Left kidney (tissue), 1 donor: ENCODE results near the gene SMCO3. TPM values are rescaled to one million over a fixed set of nuclear protein-coding genes. Genes with fewer than 3 reads are reported as not detected.

Experiments used
- polyA plus RNA-seq: library from polyadenylated mRNA; unstranded; fragments of 120-200 nt; gene quantifications from one replicate; pipeline ENCODE4 v1.2.1, GENCODE V29; 2013; ENCODE audit not compliant: insufficient read length

The SMCO3 gene
- polyA plus RNA-seq, 1 donor: 2.1 TPM

Other genes with a start within 250 kb of the SMCO3 start
- gene PLBD1, start 246.3 kb downstream of the SMCO3 start, polyA plus RNA-seq: 43.7 TPM
- gene GUCY2C, start 117.6 kb downstream of the SMCO3 start, polyA plus RNA-seq: 1.1 TPM
- 124 TPM for gene WBP11, start 10.7 kb downstream of the SMCO3 start, polyA plus RNA-seq
- gene C12orf60, start 10.5 kb downstream of the SMCO3 start, polyA plus RNA-seq: 5.5 TPM
- gene ART4, start 29.3 kb upstream of the SMCO3 start, polyA plus RNA-seq: 0.22 TPM
- gene MGP, start 71.7 kb upstream of the SMCO3 start, polyA plus RNA-seq: 33.9 TPM
- gene ERP27, start 124.4 kb upstream of the SMCO3 start, polyA plus RNA-seq: 22.6 TPM
- 42.8 TPM for gene ARHGDIB, start 147.4 kb upstream of the SMCO3 start, polyA plus RNA-seq
- not detected for gene PDE6H, start 158.9 kb upstream of the SMCO3 start, polyA plus RNA-seq